Upper lobe of left lung (tissue), 4 donors: ENCODE results near the gene DDRGK1.

Experiments
- CTCF ChIP-seq, 6 experiments: fragments of 450-650 bp in 4 of 6; fragments of 200-600 bp in 2 of 6; sonication (generic) in 2 of 6; IDR thresholded peaks; one replicate each; pipeline ENCODE4 v1.5.1; 2016 to 2019; ENCODE audit warnings: antibody characterized with exemption in 6 of 6
- POLR2A ChIP-seq, 4 donors: fragments of 450-650 bp; IDR thresholded peaks; one replicate each; pipeline ENCODE4 v1.5.1; 2016 to 2017; ENCODE audit warnings: antibody characterized with exemption in 4 of 4, mild to moderate bottlenecking in 2 of 4

- TF ChIP-seq CTCF (IDR thresholded peaks at IDR 0.05) (no peak), POLR2A (IDR thresholded peaks at IDR 0.05) (no peak)
Measured at GRCh38 chr20:3163099-3164042, 41.1 kb downstream of the DDRGK1 start.
